MM.1S (cell line): Measurements from ENCODE around the gene ZNF747.

ENCODE experiments used
- DNase-seq: peaks from one replicate; pipeline ENCODE4 v3.0.0-alpha.2; 2015
- H2AFZ ChIP-seq: fragments of 300-600 bp; sonication (generic); 2 replicates; pipeline ENCODE4 v1.6.0; 2016; ENCODE audit warnings: antibody characterized with exemption, low read length
- H3F3A ChIP-seq: fragments of 300-600 bp; sonication (generic); 2 replicates; pipeline ENCODE4 v1.6.1; 2016; ENCODE audit warnings: mild to moderate bottlenecking, antibody characterized with exemption, low read length, moderate library complexity, mixed read lengths; ENCODE audit not compliant: insufficient read depth
- H3K27ac ChIP-seq: fragments of 300-600 bp; sonication (generic); 2 replicates; pipeline ENCODE4 v1.5.1; 2016; ENCODE audit warnings: mild to moderate bottlenecking, low read length
- H3K27me3 ChIP-seq: fragments of 300-600 bp; sonication (generic); replicated peaks from 2 replicates; pipeline ENCODE4 v1.6.0; 2016; ENCODE audit warnings: low read length; ENCODE audit not compliant: insufficient read depth
- H3K36me3 ChIP-seq: fragments of 300-600 bp; sonication (generic); replicated peaks from 2 replicates; pipeline ENCODE4 v1.6.1; 2016; ENCODE audit warnings: mild to moderate bottlenecking, low read length, mixed read lengths; ENCODE audit not compliant: insufficient read depth
- H3K4me1 ChIP-seq: fragments of 300-600 bp; sonication (generic); 2 replicates; pipeline ENCODE4 v1.6.1; 2016; ENCODE audit warnings: low read length, mixed read lengths
- H3K4me2 ChIP-seq: fragments of 300-600 bp; sonication (generic); 2 replicates; pipeline ENCODE4 v1.6.0; 2016; ENCODE audit warnings: low read depth, low read length
- H3K4me3 ChIP-seq: fragments of 300-600 bp; sonication (generic); 2 replicates; pipeline ENCODE4 v1.5.1; 2016; ENCODE audit warnings: low read length, mixed read lengths
- H3K79me2 ChIP-seq: fragments of 300-600 bp; sonication (generic); 2 replicates; pipeline ENCODE4 v1.6.1; 2016; ENCODE audit warnings: mixed run types, low read length, mixed read lengths
- H3K9ac ChIP-seq: fragments of 300-600 bp; sonication (generic); 2 replicates; pipeline ENCODE4 v1.6.1; 2016; ENCODE audit warnings: low read length, mixed read lengths
- H3K9me2 ChIP-seq: fragments of 300-600 bp; sonication (generic); replicated peaks from 2 replicates; pipeline ENCODE4 v1.6.1; 2016; ENCODE audit warnings: mild to moderate bottlenecking, low read length, mixed read lengths; ENCODE audit not compliant: insufficient read depth
- H3K9me3 ChIP-seq: fragments of 300-600 bp; sonication (generic); replicated peaks from 2 replicates; pipeline ENCODE4 v1.6.1; 2016; ENCODE audit warnings: mild to moderate bottlenecking, low read length, mixed read lengths; ENCODE audit not compliant: insufficient read depth
- H4K20me1 ChIP-seq: fragments of 300-600 bp; sonication (generic); 2 replicates; pipeline ENCODE4 v1.6.1; 2016; ENCODE audit warnings: mild to moderate bottlenecking, low read length, moderate library complexity, mixed read lengths; ENCODE audit not compliant: insufficient read depth
- EZH2 ChIP-seq: fragments of 300-600 bp; sonication (generic); optimal IDR thresholded peaks from 2 replicates; pipeline ENCODE3; 2017; ENCODE audit warnings: low read depth, mild to moderate bottlenecking, antibody characterized with exemption, low read length, mixed read lengths
- EZH2phosphoT487 ChIP-seq: fragments of 300-600 bp; sonication (generic); IDR thresholded peaks from 2 replicates; pipeline ENCODE4 v1.6.1; 2018; ENCODE audit warnings: antibody characterized with exemption, low read length
- TF ChIP-seq, protein P1 (sequence below): fragments of 300-600 bp; sonication (generic); IDR thresholded peaks from 2 replicates; pipeline ENCODE4 v1.5.1; 2016; ENCODE audit warnings: antibody characterized with exemption, low read length, mixed read lengths

Gene ZNF747

DNA sequence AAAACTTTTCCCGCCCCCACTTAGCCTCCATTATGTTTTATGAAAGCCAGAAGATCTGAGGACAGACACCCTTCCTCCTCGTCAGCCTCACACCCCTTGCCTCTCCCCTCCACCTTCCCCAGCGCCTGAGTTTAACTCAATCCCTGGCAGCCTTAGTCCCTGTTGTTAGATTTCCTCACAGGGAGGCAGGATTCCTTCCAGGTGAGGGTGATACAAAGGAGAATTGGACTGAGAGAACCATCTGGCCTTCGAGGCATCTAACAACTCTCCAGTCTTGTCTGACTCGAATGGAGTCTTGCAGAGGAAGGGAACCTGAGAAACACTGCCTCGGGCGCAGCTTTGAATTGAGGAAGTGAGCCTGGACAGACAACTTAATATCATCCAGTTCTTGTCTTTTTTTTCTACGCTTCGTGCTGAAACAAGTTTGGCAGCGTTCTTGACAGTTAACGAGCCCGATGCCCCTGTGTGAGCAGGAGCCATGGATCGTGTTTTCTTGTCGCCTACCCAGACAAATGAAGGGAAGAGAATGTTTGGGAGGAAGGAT is 7.0 kb downstream of the ZNF747 start:
- Histone ChIP-seq H3K36me3 (no peaks in the 10 kb centered on the region), H3K9ac (peak overlapping the region; percentile 67), H3K79me2 (peaks cover 6% of the 10 kb centered on the region), H2AFZ (peak overlapping the region; percentile 62), H3F3A (peaks cover 16% of the 10 kb centered on the region), H3K27me3 (no peaks in the 10 kb centered on the region), H3K9me3 (no peaks in the 10 kb centered on the region), H3K9me2 (no peaks in the 10 kb centered on the region), H3K27ac (peak overlapping the region; percentile 86), H3K4me3 (peak overlapping the region; percentile 51), H3K4me2 (peak overlapping the region; percentile 91), H3K4me1 (peaks cover 16% of the 10 kb centered on the region), H4K20me1 (no peaks in the 10 kb centered on the region)
- peak; percentile 51 for DNase-seq
- TF ChIP-seq EZH2 = no peak
- no peak for TF ChIP-seq EZH2phosphoT487
- TF ChIP-seq, protein P1, sequence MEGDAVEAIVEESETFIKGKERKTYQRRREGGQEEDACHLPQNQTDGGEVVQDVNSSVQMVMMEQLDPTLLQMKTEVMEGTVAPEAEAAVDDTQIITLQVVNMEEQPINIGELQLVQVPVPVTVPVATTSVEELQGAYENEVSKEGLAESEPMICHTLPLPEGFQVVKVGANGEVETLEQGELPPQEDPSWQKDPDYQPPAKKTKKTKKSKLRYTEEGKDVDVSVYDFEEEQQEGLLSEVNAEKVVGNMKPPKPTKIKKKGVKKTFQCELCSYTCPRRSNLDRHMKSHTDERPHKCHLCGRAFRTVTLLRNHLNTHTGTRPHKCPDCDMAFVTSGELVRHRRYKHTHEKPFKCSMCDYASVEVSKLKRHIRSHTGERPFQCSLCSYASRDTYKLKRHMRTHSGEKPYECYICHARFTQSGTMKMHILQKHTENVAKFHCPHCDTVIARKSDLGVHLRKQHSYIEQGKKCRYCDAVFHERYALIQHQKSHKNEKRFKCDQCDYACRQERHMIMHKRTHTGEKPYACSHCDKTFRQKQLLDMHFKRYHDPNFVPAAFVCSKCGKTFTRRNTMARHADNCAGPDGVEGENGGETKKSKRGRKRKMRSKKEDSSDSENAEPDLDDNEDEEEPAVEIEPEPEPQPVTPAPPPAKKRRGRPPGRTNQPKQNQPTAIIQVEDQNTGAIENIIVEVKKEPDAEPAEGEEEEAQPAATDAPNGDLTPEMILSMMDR = no peak

DNA sequence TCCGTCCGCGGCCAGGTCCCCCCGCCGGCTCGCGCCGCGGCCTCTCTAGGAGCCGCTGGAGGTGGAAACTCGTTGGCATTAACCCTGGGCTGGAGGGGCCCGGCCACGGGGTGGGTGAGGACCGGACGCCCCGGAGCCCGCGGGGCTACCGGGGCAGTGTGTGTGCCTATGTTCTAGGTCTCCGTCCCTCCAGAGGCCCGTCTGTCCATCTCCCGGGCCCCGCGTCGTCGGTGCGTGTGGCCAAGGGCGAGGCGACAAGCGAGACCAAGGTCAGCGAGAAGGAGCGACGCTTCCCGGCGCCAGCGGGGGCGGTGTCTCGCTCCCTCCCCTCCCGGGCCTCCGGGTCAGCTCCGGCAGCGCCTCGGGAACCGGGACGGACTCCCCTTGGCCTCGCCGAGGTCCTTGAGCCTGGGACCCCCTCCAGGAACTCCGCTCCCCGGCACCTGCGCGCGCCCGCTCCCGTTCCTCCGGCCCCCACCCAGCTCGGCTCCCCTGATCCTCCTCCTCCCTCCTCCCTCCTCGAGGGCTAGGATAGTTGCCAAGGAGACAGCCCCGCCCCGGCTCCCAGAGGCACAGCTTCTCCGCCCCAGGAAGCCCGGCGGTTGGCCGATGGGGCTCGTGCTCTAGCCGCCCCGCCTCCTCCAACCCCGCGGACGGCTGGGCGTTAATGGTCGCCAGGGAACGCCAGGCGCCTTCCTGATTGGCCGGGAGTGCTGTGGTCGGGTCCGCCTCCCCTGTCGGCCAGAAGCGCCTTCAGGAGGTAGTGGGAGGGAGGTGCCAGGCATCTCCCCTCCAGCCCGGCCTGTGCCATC is 7.6 kb downstream of the ZNF747 start:
- Histone ChIP-seq H2AFZ (peak overlapping the region; percentile 88), H3K9me3 (no peaks in the 10 kb centered on the region), H3K36me3 (no peaks in the 10 kb centered on the region), H3K4me3 (peak overlapping the region; percentile 94), H3K4me1 (peaks cover 16% of the 10 kb centered on the region), H3K27ac (peak overlapping the region; percentile 86), H3K4me2 (peak overlapping the region; percentile 91), H3K9ac (peak overlapping the region; percentile 99), H3K27me3 (no peaks in the 10 kb centered on the region), H3K79me2 (0 out of 2 replicates have a peak, but pooled peaks cover under 1% of the 10 kb centered on the region), H3F3A (peaks cover 16% of the 10 kb centered on the region), H3K9me2 (no peaks in the 10 kb centered on the region), H4K20me1 (no peaks in the 10 kb centered on the region)
- peak; percentile 98 for DNase-seq
- TF ChIP-seq EZH2 (no peak), EZH2phosphoT487 (no peak)
- TF ChIP-seq, protein P1 = peak; percentile 28; the same call in 1 of the 2 replicates

DNA sequence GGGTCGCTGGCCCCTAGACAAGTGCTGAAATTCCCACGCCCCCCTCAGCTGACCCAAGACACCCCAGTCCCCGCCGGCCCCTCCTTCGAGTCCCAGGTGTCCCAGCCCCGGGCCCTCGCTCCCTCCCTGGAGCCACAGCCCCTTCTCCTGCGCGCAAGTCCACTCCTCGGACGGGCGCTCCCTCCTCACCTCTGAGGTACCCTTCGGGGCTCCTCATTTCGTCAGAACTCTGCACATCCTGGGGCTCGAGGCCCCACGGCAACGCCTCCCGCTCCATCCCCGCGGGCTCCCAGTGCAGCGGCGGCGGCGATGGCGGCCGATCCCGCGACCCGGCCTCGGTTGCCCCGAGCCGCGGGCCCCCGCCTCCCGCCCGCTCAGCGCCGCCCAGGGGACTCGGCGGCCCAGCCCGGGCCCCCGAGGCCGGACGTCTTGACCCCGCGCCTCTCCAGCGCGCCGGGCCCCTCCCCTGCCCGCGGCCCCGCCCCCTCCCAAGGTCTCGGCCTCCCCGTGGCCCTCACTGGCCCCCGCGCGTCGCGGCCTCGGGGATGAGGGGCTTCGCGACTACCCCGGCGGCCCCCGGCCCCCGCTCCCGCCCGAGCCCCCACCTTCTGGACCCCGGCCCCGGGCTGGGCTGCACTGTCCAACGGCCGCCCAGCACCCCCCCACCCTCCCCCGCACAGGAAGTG is 8.4 kb downstream of the ZNF747 start, which contains the start of gene ZNF768:
ZNF768 (minus strand) TSS at position 430 of the 686 bp plus-strand sequence; CDS start at position 277, 153 bp downstream.
- Histone ChIP-seq H3K27ac (peak within 1 kb of the TSS; percentile 86), H3K36me3 (no peaks in the 10 kb centered on the region), H3K4me3 (peak within 1 kb of the TSS; percentile 94), H3K4me2 (peak within 1 kb of the TSS; percentile 92), H4K20me1 (no peaks in the 10 kb centered on the region), H3K79me2 (no peaks in the 10 kb centered on the region), H3K9ac (peak within 1 kb of the TSS; percentile 99), H3K9me3 (no peaks in the 10 kb centered on the region), H2AFZ (peak within 1 kb of the TSS; percentile 88), H3F3A (peaks cover 16% of the 10 kb centered on the region), H3K9me2 (no peaks in the 10 kb centered on the region), H3K4me1 (peaks cover 16% of the 10 kb centered on the region), H3K27me3 (no peaks in the 10 kb centered on the region)
- no peak for TF ChIP-seq EZH2
- no peak for DNase-seq
